Breast epithelium (tissue), 4 donors: Measurements from ENCODE around the gene MEIOSIN. TPM values are rescaled to one million over a fixed set of nuclear protein-coding genes. Genes with fewer than 3 reads are reported as not detected.
"Not testable (repeated sequence)": the region's sequence is repeated elsewhere in the genome, so short reads cannot be mapped to it uniquely, and the experiment has no call there.

Source experiments
- DNase-seq, 2 donors: peaks; one replicate each; pipeline ENCODE4 v3.0.0-alpha.2; 2019; ENCODE audit warnings: low spot score in 2 of 2
- H3K27ac ChIP-seq, 2 donors: fragments of 200-600 bp; sonication (generic) in 1 of 2; one replicate each; pipeline ENCODE4 v1.5.1; 2016 to 2019; ENCODE audit warnings: mild to moderate bottlenecking in 1 of 2
- H3K27me3 ChIP-seq, 2 donors: fragments of 200-600 bp; sonication (generic) in 1 of 2; one replicate each; pipeline versions ENCODE4 v1.5.1 to v1.6.0; 2017 to 2019; ENCODE audit warnings: control low read depth in 1 of 2, mild to moderate bottlenecking in 1 of 2
- H3K36me3 ChIP-seq: fragments of 200-600 bp; one replicate; pipeline ENCODE4 v1.5.1; 2019
- H3K4me1 ChIP-seq, 2 donors: fragments of 200-600 bp; sonication (generic); one replicate each; pipeline ENCODE4 v1.5.1; 2016 to 2019; ENCODE audit warnings: control low read depth in 1 of 2
- H3K4me3 ChIP-seq, 3 donors: fragments of 200-600 bp; sonication (generic); 1 replicate in 2 of 3; 2 replicates in 1 of 3; pipeline ENCODE4 v1.5.1; 2016 to 2019; ENCODE audit warnings: mild to moderate bottlenecking in 3 of 3, moderate library complexity in 2 of 3
- H3K9me3 ChIP-seq, 2 donors: fragments of 200-600 bp; sonication (generic) in 1 of 2; one replicate each; pipeline ENCODE4 v1.5.1; 2016 to 2019; ENCODE audit warnings: control low read depth in 1 of 2
- CTCF ChIP-seq, 3 donors: fragments of 450-650 bp; IDR thresholded peaks; one replicate each; pipeline ENCODE4 v1.5.1; 2016 to 2017; ENCODE audit warnings: antibody characterized with exemption in 3 of 3, mild to moderate bottlenecking in 3 of 3, moderate library complexity in 3 of 3
- POLR2A ChIP-seq: fragments of 450-650 bp; IDR thresholded peaks from one replicate; pipeline ENCODE4 v1.6.1; 2016; ENCODE audit warnings: antibody characterized with exemption, mild to moderate bottlenecking, moderate library complexity
- POLR2AphosphoS5 ChIP-seq, 3 donors: sonication (generic); formaldehyde crosslinking; IDR thresholded peaks; one replicate each; pipeline ENCODE4 v1.6.1; 2017; ENCODE audit warnings: antibody characterized with exemption in 3 of 3
- intact Hi-C: fragments of 100-400 bp; cut with DNase I; formaldehyde crosslinking; loops from one replicate; pipeline ENCODE4 v1.15.1; 2023; ENCODE audit warnings: low total_unique reads
- total RNA-seq, 3 donors: library from RNA; depleted of rRNA; stranded (reverse); fragments of >200 nt; gene quantifications; one replicate each; pipeline ENCODE4 v1.1.0, GENCODE V29; 2016

MEIOSIN gene
- not detected for total RNA-seq

- intact Hi-C loops: no loop called here
- no peaks in the 10 kb centered on the region for H3K9me3 ChIP-seq
- H3K4me3 ChIP-seq: no peak within 1 kb of the TSS
- H3K27me3 ChIP-seq: no peaks in the 10 kb centered on the region
- no peak within 1 kb of the TSS for H3K27ac ChIP-seq
- no peak for TF ChIP-seq POLR2AphosphoS5 (IDR thresholded peaks at IDR 0.05)
- TF ChIP-seq CTCF (IDR thresholded peaks at IDR 0.05): no peak
- TF ChIP-seq POLR2A: no peak
- H3K36me3 ChIP-seq: no peaks in the 10 kb centered on the region
- H3K4me1 ChIP-seq: peaks cover 0 to 5% of the 10 kb centered on the region in 2 donors
- no peak for DNase-seq
These were observed at the start of gene MEIOSIN for GRCh38 chr19:45733160-45733810. TSS of gene MEIOSIN (plus strand) at chr19:45733439. CDS start at chr19:45735377, 1,938 bp downstream.

GRCh38 chr19:45685045-45685444, 48.2 kb upstream of the MEIOSIN start:
- H3K27me3 ChIP-seq, H3K4me3 ChIP-seq, H3K9me3 ChIP-seq, H3K36me3 ChIP-seq, H3K4me1 ChIP-seq, H3K27ac ChIP-seq, DNase-seq, intact Hi-C loops: not testable (repeated sequence)

- H3K9me3 ChIP-seq: no peaks in the 10 kb centered on the region
- no peak for TF ChIP-seq CTCF (IDR thresholded peaks at IDR 0.05)
- no peak for TF ChIP-seq POLR2AphosphoS5 (IDR thresholded peaks at IDR 0.05)
- no peak for TF ChIP-seq POLR2A
- intact Hi-C loops: no loop called here
- no peak overlapping the region for H3K27ac ChIP-seq
- H3K36me3 ChIP-seq: no peaks in the 10 kb centered on the region
- H3K4me1 ChIP-seq: no peaks in the 10 kb centered on the region
- no peak overlapping the region for H3K4me3 ChIP-seq
- no peak for DNase-seq
- no peaks in the 10 kb centered on the region for H3K27me3 ChIP-seq
These were observed 45.6 kb upstream of the MEIOSIN start for GRCh38 chr19:45687599-45687998.

- TF ChIP-seq CTCF (IDR thresholded peaks at IDR 0.05) (peak in 1 of 3 donors; percentile 15), POLR2A (peak; percentile 85), POLR2AphosphoS5 (IDR thresholded peaks at IDR 0.05) (peak; percentile 89 to 97 (median 92))
- intact Hi-C loops: no loop called here
- H3K9me3 ChIP-seq: no peaks in the 10 kb centered on the region
These were observed 41.6 kb upstream of the MEIOSIN start, which contains the start of gene SNRPD2 for GRCh38 chr19:45691516-45692186. TSS of gene SNRPD2 (minus strand) at chr19:45691953. CDS start at chr19:45691888, 65 bp downstream.

GRCh38 chr19:45692187-45693105, 40.8 kb upstream of the MEIOSIN start, which contains the start of gene QPCTL:
TSS of gene QPCTL (plus strand) at chr19:45692666. CDS start at chr19:45692704, 38 bp downstream.
- TF ChIP-seq POLR2AphosphoS5 (IDR thresholded peaks at IDR 0.05) (peak in 2 of 3 donors; percentile 30 to 34), CTCF (IDR thresholded peaks at IDR 0.05) (no peak)
- no peaks in the 10 kb centered on the region for H3K36me3 ChIP-seq
- H3K27ac ChIP-seq: peak within 1 kb of the TSS; percentile 94 to 96
- intact Hi-C loops: no loop called here
- H3K9me3 ChIP-seq: no peaks in the 10 kb centered on the region
- H3K4me1 ChIP-seq: no peaks in the 10 kb centered on the region
- peak within 1 kb of the TSS; percentile 69 to 90 (median 89) for H3K4me3 ChIP-seq
- no peaks in the 10 kb centered on the region for H3K27me3 ChIP-seq
- peak; percentile 98 to 99 for DNase-seq

More at GRCh38 chr19:45691516-45692186, 41.6 kb upstream of the MEIOSIN start, which contains the start of gene SNRPD2:
- Histone ChIP-seq H3K4me1 (no peaks in the 10 kb centered on the region), H3K36me3 (no peaks in the 10 kb centered on the region), H3K27me3 (no peaks in the 10 kb centered on the region), H3K4me3 (peak within 1 kb of the TSS; percentile 69 to 90 (median 89)), H3K27ac (peak within 1 kb of the TSS; percentile 94 to 96)
- DNase-seq: peak; percentile 93 to 94
